Measurements from ENCODE around the gene PKDCC.
"Not testable (repeated sequence)": the region's sequence is repeated elsewhere in the genome, so short reads cannot be mapped to it uniquely, and the experiment has no call there.

Gene PKDCC

DNA sequence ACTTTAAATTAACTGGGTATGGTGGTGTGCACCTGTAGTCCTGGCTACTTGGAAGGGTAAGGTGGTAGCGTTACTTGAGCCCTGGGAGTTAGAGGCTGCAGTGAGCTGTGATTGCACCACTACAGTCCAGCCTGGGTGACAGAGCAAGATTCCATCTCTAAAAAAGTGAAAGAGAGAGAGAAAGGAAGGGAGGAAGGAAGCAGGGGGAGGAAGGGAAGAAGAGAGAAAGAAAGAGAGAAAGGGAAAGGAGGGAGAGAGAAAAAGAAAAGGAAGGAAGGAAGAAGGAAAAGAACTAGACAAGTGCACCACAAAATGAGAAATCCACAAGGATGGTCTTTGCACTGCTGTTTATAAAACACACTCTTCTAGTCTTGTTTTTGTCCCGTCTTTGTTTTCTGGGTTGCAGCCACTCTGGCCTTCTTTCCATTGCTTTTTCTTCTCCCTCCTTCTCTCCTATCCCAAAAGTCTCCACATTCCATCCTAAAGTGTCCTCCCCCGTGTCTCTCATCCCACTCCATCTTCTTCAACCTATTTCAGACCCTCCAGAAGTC lies 32.0 kb downstream of the PKDCC start:
- H3K79me2 ChIP-seq (ENCODE audit: low read length), result no peaks in the 10 kb centered on the region
- peaks cover 23% of the 10 kb centered on the region for H3K27me3 ChIP-seq (ENCODE audit: low read depth, low read length)
- no peak overlapping the region for H3K27ac ChIP-seq (ENCODE audit: low read length)
- no peaks in the 10 kb centered on the region for H3K36me3 ChIP-seq (replicated peaks; ENCODE audit: low read depth, low read length)
- H3K9me3 ChIP-seq (ENCODE audit: insufficient read depth, low read length), result no peaks in the 10 kb centered on the region
- TF ChIP-seq EZH2phosphoT487 (IDR thresholded peaks at IDR 0.05; ENCODE audit: low read depth), result no peak
- TF ChIP-seq, protein P1, sequence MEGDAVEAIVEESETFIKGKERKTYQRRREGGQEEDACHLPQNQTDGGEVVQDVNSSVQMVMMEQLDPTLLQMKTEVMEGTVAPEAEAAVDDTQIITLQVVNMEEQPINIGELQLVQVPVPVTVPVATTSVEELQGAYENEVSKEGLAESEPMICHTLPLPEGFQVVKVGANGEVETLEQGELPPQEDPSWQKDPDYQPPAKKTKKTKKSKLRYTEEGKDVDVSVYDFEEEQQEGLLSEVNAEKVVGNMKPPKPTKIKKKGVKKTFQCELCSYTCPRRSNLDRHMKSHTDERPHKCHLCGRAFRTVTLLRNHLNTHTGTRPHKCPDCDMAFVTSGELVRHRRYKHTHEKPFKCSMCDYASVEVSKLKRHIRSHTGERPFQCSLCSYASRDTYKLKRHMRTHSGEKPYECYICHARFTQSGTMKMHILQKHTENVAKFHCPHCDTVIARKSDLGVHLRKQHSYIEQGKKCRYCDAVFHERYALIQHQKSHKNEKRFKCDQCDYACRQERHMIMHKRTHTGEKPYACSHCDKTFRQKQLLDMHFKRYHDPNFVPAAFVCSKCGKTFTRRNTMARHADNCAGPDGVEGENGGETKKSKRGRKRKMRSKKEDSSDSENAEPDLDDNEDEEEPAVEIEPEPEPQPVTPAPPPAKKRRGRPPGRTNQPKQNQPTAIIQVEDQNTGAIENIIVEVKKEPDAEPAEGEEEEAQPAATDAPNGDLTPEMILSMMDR (IDR thresholded peaks at IDR 0.05; ENCODE audit: low read depth, low read length), result no peak
- no peak overlapping the region for H3K4me2 ChIP-seq (ENCODE audit: low read length)
- no peak overlapping the region for H2AFZ ChIP-seq (ENCODE audit: low read depth, low read length)
- no peaks in the 10 kb centered on the region for H3K4me1 ChIP-seq (ENCODE audit: low read length)
- H4K20me1 ChIP-seq (ENCODE audit: insufficient read depth, low read length), result no peaks in the 10 kb centered on the region
- no peak overlapping the region for H3K4me3 ChIP-seq (ENCODE audit: low read length)
- H3K9ac ChIP-seq (ENCODE audit: low read length), result no peak overlapping the region

DNA sequence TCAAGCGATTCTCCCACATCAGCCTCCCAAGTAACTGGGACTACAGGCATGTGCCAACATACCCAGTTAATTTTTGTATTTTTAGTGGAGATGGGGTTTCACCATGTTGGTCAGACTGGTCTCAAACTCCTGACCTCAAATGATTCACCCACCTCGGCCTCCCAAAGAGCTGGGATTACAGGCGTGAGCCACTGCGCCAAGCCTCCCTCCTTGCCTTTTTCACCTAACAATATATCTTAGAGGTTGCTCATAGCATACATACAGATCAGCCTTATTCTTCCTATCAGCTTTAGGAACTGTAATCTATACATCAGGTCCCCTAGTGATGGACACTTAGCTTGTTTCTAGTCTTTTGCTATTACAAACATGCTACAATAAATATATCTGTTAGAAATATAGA lies 33.3 kb downstream of the PKDCC start:
- H3K27me3 ChIP-seq (ENCODE audit: low read depth, low read length), result peaks cover 23% of the 10 kb centered on the region
- H4K20me1 ChIP-seq (ENCODE audit: insufficient read depth, low read length); H3K79me2 ChIP-seq (ENCODE audit: low read length); H3K9ac ChIP-seq (ENCODE audit: low read length); H2AFZ ChIP-seq (ENCODE audit: low read depth, low read length); H3K4me1 ChIP-seq (ENCODE audit: low read length); H3K4me2 ChIP-seq (ENCODE audit: low read length); H3K9me3 ChIP-seq (ENCODE audit: insufficient read depth, low read length); H3K4me3 ChIP-seq (ENCODE audit: low read length); H3K36me3 ChIP-seq (replicated peaks; ENCODE audit: low read depth, low read length); H3K27ac ChIP-seq (ENCODE audit: low read length): not testable (repeated sequence)

DNA sequence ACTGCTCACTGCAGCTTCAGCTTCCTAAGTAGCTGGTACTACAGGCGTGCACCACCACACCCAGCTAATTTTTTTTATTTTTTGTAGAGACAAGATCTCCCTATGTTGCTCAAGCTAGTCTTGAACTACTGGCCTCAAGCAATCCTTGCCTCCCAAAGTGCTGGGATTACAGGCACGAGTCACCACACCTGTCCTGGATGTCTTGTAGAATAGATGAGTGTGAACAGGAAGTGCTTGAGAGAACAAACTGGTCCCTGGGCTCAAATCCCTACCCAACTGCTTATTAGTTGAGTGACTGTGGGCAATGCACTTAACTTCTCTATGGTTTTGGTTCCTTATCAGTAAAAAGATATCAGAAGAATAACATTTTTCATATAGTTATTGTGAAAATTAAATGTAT lies 34.2 kb downstream of the PKDCC start:
- Histone ChIP-seq H3K4me3 (ENCODE audit: low read length) (no peak overlapping the region), H3K4me1 (ENCODE audit: low read length) (no peaks in the 10 kb centered on the region), H3K9me3 (ENCODE audit: insufficient read depth, low read length) (no peaks in the 10 kb centered on the region), H3K27me3 (ENCODE audit: low read depth, low read length) (peaks cover 25% of the 10 kb centered on the region), H3K36me3 (replicated peaks; ENCODE audit: low read depth, low read length) (no peaks in the 10 kb centered on the region), H3K79me2 (ENCODE audit: low read length) (no peaks in the 10 kb centered on the region), H4K20me1 (ENCODE audit: insufficient read depth, low read length) (no peaks in the 10 kb centered on the region), H3K9ac (ENCODE audit: low read length) (no peak overlapping the region), H2AFZ (ENCODE audit: low read depth, low read length) (no peak overlapping the region), H3K27ac (ENCODE audit: low read length) (no peak overlapping the region), H3K4me2 (ENCODE audit: low read length) (no peak overlapping the region)
- TF ChIP-seq EZH2phosphoT487 (IDR thresholded peaks at IDR 0.05; ENCODE audit: low read depth), result no peak

DNA sequence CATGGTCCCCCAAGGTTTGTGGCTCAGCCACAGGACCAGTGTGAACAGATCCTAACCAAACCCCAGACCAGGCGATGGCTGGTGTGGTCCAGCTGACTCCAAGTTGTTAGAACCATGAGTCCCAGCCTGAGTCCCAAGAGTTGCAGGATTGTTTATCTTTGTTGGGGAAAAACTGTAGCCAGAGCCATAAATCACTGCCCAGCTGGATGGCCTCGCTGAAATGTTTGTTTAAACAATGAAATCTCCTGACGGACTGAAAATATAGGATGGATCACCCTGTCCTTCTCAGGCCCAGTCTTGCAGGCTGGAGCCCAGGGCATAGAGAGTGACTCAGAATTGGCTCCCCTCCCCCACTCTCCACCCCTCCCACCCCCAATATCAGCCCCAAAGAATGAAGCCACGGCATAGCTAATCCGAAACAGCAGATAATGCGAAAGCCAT lies 36.4 kb downstream of the PKDCC start:
- no peak overlapping the region for H3K27ac ChIP-seq (ENCODE audit: low read length)
- H3K9me3 ChIP-seq (ENCODE audit: insufficient read depth, low read length), result no peaks in the 10 kb centered on the region
- no peaks in the 10 kb centered on the region for H3K36me3 ChIP-seq (replicated peaks; ENCODE audit: low read depth, low read length)
- H2AFZ ChIP-seq (ENCODE audit: low read depth, low read length), result no peak overlapping the region
- no peak overlapping the region for H3K4me3 ChIP-seq (ENCODE audit: low read length)
- no peaks in the 10 kb centered on the region for H3K4me1 ChIP-seq (ENCODE audit: low read length)
- H3K79me2 ChIP-seq (ENCODE audit: low read length), result no peaks in the 10 kb centered on the region
- no peak for TF ChIP-seq EZH2phosphoT487 (IDR thresholded peaks at IDR 0.05; ENCODE audit: low read depth)
- TF ChIP-seq, protein P1 (IDR thresholded peaks at IDR 0.05; ENCODE audit: low read depth, low read length), result no peak
- H3K4me2 ChIP-seq (ENCODE audit: low read length), result no peak overlapping the region
- H4K20me1 ChIP-seq (ENCODE audit: insufficient read depth, low read length), result no peaks in the 10 kb centered on the region
- peaks cover 13% of the 10 kb centered on the region for H3K27me3 ChIP-seq (ENCODE audit: low read depth, low read length)
- H3K9ac ChIP-seq (ENCODE audit: low read length), result no peak overlapping the region

DNA sequence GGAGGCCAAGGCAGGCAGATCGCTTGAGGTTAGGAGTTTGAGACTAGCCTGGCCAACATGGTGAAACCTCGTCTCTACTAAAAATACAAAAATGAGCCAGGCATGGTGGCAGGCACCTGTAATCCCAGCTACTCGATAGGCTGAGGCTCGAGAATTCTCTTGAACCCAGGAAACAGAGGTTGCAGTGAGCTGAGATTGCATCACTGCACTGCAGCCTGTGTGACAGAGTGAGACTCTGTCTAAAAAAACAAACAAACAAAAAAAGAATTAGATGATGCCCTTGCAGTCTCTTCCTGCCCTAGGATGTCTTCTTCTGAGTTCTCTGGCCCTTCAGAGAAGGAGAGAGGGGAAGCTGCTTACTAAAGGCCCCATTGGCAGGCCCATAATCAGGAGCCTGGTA lies 37.2 kb downstream of the PKDCC start:
- not testable (repeated sequence) for H3K79me2 ChIP-seq (ENCODE audit: low read length); H3K4me1 ChIP-seq (ENCODE audit: low read length); H3K4me2 ChIP-seq (ENCODE audit: low read length); H3K36me3 ChIP-seq (replicated peaks; ENCODE audit: low read depth, low read length); H3K27ac ChIP-seq (ENCODE audit: low read length); H4K20me1 ChIP-seq (ENCODE audit: insufficient read depth, low read length); H3K4me3 ChIP-seq (ENCODE audit: low read length); H3K9me3 ChIP-seq (ENCODE audit: insufficient read depth, low read length); H3K9ac ChIP-seq (ENCODE audit: low read length); H2AFZ ChIP-seq (ENCODE audit: low read depth, low read length)
- H3K27me3 ChIP-seq (ENCODE audit: low read depth, low read length), result peaks cover 11% of the 10 kb centered on the region
